ENCODE results near the gene AMMECR1. TPM values are rescaled to one million over a fixed set of nuclear protein-coding genes. Genes with fewer than 3 reads are reported as not detected.

The AMMECR1 gene
- total RNA-seq, 2 experiments from 2014 or later = 16.6 to 16.7 TPM

- ChIA-PET POLR2A (no interaction called here), CTCF (no interaction called here)
Observed at GRCh38 chrX:110153896-110154295, 164.0 kb downstream of the AMMECR1 start.

GRCh38 chrX:110153244-110153643 lies 164.6 kb downstream of the AMMECR1 start:
- ChIA-PET POLR2A (no interaction called here), CTCF (interaction anchor here (0.8 to 1.4 kb wide), 2 partner anchors 8 to 254 kb away, joined by 3 to 4 read pairs; no protein-coding TSS in a partner anchor)

- CTCF ChIA-PET = interaction anchor here (0.6 to 2.1 kb wide), 8 partner anchors 11 to 267 kb away, joined by 3 to 7 read pairs (median 4); partner anchors contain the start of gene TMEM164
- POLR2A ChIA-PET = no interaction called here
Observed at GRCh38 chrX:110146521-110146920, 171.4 kb downstream of the AMMECR1 start.

GRCh38 chrX:110145854-110146253 lies 172.0 kb downstream of the AMMECR1 start:
- CTCF ChIA-PET = interaction anchor here (0.8 to 2.1 kb wide), 7 partner anchors 11 to 267 kb away, joined by 3 to 7 read pairs (median 4); partner anchors contain the start of gene TMEM164
- POLR2A ChIA-PET = no interaction called here

DNA sequence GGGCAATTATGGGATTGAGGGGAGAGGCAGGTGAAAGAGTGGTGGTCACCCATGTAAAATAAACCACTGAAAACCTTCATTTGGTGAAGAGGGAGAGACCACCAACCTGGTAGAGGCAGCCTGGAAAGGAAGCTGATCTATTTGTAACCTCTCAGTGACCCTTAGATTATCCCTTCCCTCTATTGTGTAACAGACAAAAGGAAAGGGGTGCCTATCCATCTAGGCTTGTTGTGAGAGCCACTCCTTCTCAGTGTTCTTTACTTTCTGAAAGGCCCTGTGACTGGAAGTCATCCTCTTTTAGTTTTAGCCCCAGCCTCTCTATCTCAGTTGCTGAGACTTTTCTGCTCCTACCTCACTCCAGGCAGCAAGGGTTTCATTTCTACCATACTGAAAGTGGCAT lies 172.6 kb downstream of the AMMECR1 start:
- CTCF ChIA-PET = interaction anchor here (0.9 kb wide), 1 partner anchor 264 kb away, joined by 3 read pairs; no protein-coding TSS in a partner anchor
- POLR2A ChIA-PET = no interaction called here

Other genes starting within 250 kb of the AMMECR1 start
- gene RTL9, start 40.8 kb upstream of the AMMECR1 start, total RNA-seq = not detected

Measured in activated CD8-positive, alpha-beta memory T cell treated with anti-CD3 and anti-CD28 coated beads for 36 hours (primary cell).